ENCODE measurements around the gene FGF12. TPM values are rescaled to one million over a fixed set of nuclear protein-coding genes. Genes with fewer than 3 reads are reported as not detected.

FGF12 gene
- total RNA-seq, 1 donor from 2014 or later: 7.0 TPM

GRCh38 chr3:192133271-192133670, 594.1 kb downstream of the FGF12 start:
- H3K27ac Mint-ChIP-seq: no peak overlapping the region
- no peak for DNase-seq (ENCODE audit: low spot score)
- Histone ChIP-seq H3K79me2 (ENCODE audit: low read depth) (no peaks in the 10 kb centered on the region), H3K27ac (no peak overlapping the region), H3K4me3 (no peak overlapping the region), H2AFZ (replicated peaks) (no peak overlapping the region), H3K9ac (no peak overlapping the region), H3K9me3 (ENCODE audit: low read depth) (no peaks in the 10 kb centered on the region), H3K27me3 (no peaks in the 10 kb centered on the region), H4K20me1 (ENCODE audit: low read depth) (no peaks in the 10 kb centered on the region), H3K4me2 (no peak overlapping the region), H3K4me1 (no peaks in the 10 kb centered on the region), H3K36me3 (no peaks in the 10 kb centered on the region), H3F3A (ENCODE audit: low read depth) (no peaks in the 10 kb centered on the region)
- no peaks in the 10 kb centered on the region for H3K4me1 Mint-ChIP-seq
- H3K9me3 Mint-ChIP-seq: peaks cover 37% of the 10 kb centered on the region
- TF ChIP-seq EZH2phosphoT487 (IDR thresholded peaks at IDR 0.05) (no peak), CTCF (IDR thresholded peaks at IDR 0.05) (no peak), EZH2 (IDR thresholded peaks at IDR 0.05) (no peak)
- H3K36me3 Mint-ChIP-seq: peaks cover 7% of the 10 kb centered on the region
- no peak overlapping the region for H3K4me3 Mint-ChIP-seq
- no peaks in the 10 kb centered on the region for H3K27me3 Mint-ChIP-seq (ENCODE audit: insufficient read depth, low read depth)

- Histone ChIP-seq H3K27ac (no peak overlapping the region), H3F3A (ENCODE audit: low read depth) (no peaks in the 10 kb centered on the region), H3K9me3 (ENCODE audit: low read depth) (no peaks in the 10 kb centered on the region), H3K27me3 (no peaks in the 10 kb centered on the region), H3K9ac (no peak overlapping the region), H3K4me1 (no peaks in the 10 kb centered on the region), H3K4me2 (no peak overlapping the region), H3K4me3 (no peak overlapping the region), H3K36me3 (no peaks in the 10 kb centered on the region), H2AFZ (replicated peaks) (no peak overlapping the region), H3K79me2 (ENCODE audit: low read depth) (no peaks in the 10 kb centered on the region), H4K20me1 (ENCODE audit: low read depth) (no peaks in the 10 kb centered on the region)
- Mint-ChIP-seq H3K36me3 (peaks cover 7% of the 10 kb centered on the region), H3K27ac (no peak overlapping the region), H3K9me3 (peaks cover 25% of the 10 kb centered on the region), H3K4me1 (no peaks in the 10 kb centered on the region), H3K4me3 (no peak overlapping the region), H3K27me3 (ENCODE audit: insufficient read depth, low read depth) (no peaks in the 10 kb centered on the region)
- peak; percentile 56 for DNase-seq (ENCODE audit: low spot score)
- peak; percentile 67 for TF ChIP-seq CTCF (IDR thresholded peaks at IDR 0.05)
- no peak for TF ChIP-seq EZH2phosphoT487 (IDR thresholded peaks at IDR 0.05)
Measured at GRCh38 chr3:192130534-192131132, 596.7 kb downstream of the FGF12 start.

- Mint-ChIP-seq H3K27me3 (ENCODE audit: insufficient read depth, low read depth) (no peaks in the 10 kb centered on the region), H3K36me3 (peaks cover 7% of the 10 kb centered on the region), H3K9me3 (peaks cover 20% of the 10 kb centered on the region), H3K4me3 (no peak overlapping the region), H3K27ac (no peak overlapping the region), H3K4me1 (no peaks in the 10 kb centered on the region)
- no peak overlapping the region for H2AFZ ChIP-seq (replicated peaks)
- no peaks in the 10 kb centered on the region for H4K20me1 ChIP-seq (ENCODE audit: low read depth)
- H3K9me3 ChIP-seq (ENCODE audit: low read depth): no peaks in the 10 kb centered on the region
- H3F3A ChIP-seq (ENCODE audit: low read depth): no peaks in the 10 kb centered on the region
- H3K4me1 ChIP-seq: no peaks in the 10 kb centered on the region
- no peaks in the 10 kb centered on the region for H3K79me2 ChIP-seq (ENCODE audit: low read depth)
- no peak overlapping the region for H3K4me2 ChIP-seq
- H3K9ac ChIP-seq: no peak overlapping the region
- no peak overlapping the region for H3K27ac ChIP-seq
- no peak for DNase-seq (ENCODE audit: low spot score)
- no peaks in the 10 kb centered on the region for H3K27me3 ChIP-seq
- no peaks in the 10 kb centered on the region for H3K36me3 ChIP-seq
- no peak for TF ChIP-seq EZH2phosphoT487 (IDR thresholded peaks at IDR 0.05)
- TF ChIP-seq CTCF (IDR thresholded peaks at IDR 0.05): no peak
- no peak for TF ChIP-seq EZH2 (IDR thresholded peaks at IDR 0.05)
- H3K4me3 ChIP-seq: no peak overlapping the region
Measured at GRCh38 chr3:192129586-192129985, 597.8 kb downstream of the FGF12 start.
